Putamen (tissue), 1 donor: Measurements from ENCODE around the gene KBTBD4.
"Not testable (repeated sequence)": the region's sequence is repeated elsewhere in the genome, so short reads cannot be mapped to it uniquely, and the experiment has no call there.

Source experiments
- DNase-seq: peaks from one replicate; pipeline ENCODE4 v3.0.0-alpha.2; 2016; ENCODE audit warnings: low spot score

KBTBD4 gene

DNA sequence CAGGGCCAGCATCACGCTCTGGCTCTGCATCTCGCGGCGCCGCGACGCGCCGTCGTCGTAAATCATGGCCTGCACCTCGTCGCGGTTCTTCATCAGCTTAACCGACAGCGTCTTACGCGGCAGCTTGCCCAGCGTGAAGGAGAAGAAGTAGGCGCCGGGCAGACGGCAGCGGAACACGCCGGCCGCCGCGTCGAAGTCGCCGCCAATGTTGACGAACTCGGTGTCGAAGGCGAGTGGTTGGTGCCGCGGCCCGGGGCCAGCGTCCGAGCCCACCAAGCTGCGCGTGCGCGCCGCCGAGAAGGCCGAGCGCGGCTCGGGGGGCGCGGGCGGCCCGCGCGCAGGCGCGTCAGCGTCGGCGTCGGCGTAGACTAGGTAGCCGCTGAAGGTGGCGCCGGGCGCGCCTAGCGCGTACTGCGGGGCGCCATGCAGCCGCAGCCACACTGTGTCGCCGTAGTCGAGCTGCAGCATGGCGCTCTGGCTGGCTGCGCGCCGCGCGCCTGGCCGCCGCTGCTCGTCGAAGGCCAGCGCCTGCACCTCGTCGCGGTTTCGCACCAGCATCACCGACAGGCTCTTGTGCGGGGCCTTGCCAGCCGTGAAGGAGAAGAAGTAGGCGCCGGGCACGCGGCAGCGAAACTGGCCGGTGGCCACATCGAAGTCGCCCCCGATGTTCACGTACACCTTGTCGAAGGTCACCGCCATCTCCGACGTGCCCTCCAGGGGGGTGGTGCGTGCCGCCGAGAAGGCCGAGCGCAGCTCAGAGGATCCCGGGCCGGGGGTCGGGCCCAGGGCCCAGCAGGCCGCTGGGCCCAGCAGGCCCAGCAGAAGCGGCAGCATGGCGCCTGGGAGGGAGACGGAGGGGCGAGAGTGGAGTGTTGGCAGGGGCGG is 11.4 kb upstream of the KBTBD4 start:
- no peak for DNase-seq

DNA sequence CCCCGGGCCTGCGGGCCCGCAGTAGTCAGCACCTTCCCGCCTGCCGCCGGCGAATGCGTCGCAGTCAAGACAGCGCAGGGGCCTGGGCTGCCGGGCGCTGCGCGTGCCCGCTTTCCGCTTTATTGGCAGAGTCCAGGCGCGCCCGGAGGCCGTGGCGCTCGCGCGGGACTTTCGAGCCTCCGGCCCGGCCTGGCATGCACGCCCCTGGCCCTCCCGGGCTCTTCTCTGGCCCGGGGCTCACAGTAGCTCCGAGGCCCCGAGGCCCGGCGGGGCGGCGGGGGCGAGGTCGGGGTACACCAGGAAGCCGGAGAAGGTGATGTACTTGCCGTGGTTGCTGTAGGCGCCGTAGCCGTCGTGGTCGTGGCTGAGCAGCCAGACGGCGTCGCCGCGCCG is 10.8 kb upstream of the KBTBD4 start:
- DNase-seq, result no peak

DNA sequence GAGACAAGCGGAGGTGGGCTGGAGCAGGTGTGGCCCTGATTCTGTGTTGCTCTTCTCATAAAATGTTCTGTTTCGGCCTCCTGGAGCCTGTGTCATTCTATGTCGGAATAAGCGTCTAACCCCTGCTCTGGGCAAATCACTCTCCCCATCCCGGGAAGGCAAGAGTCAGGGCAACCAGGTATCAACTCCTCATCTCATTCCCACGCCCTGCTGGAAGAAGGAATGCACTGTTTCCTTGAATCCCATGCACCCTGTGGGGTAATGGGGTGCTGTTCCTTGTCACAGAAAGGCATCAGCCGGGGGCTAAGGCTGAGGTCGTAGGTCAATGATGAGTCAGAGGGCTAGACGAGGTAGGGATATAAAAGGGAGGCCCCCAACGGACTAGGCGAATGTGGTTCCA is 10.3 kb upstream of the KBTBD4 start:
- no peak for DNase-seq

DNA sequence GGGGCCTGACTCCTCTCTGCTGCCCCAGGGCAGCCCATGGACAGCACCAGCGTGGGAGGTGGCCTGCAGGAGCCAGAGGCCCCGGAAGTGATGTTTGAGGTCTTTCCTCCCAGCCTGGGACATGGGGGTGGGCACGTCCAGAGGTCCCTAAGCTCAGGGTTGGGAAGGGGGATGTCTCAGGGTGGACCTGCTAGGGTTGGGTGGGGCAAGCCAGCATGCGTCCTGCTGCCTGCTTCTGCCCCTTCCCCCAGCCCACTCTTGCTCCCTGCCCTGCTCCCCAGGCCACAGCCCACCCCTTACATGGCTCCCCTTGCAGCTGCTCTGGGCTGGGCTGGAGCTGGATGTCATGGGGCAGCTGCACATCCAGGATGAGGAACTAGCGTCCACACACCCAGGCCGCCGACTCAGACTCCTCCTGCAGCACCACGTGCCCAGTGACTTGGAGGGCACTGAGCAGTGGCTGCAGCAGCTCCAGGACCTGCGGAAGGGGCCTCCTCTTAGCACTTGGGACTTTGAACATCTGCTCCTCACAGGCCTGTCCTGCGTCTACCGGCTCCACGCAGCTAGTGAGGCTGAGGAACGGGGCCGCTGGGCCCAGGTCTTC is 9.1 kb upstream of the KBTBD4 start:
- DNase-seq, result no peak

DNA sequence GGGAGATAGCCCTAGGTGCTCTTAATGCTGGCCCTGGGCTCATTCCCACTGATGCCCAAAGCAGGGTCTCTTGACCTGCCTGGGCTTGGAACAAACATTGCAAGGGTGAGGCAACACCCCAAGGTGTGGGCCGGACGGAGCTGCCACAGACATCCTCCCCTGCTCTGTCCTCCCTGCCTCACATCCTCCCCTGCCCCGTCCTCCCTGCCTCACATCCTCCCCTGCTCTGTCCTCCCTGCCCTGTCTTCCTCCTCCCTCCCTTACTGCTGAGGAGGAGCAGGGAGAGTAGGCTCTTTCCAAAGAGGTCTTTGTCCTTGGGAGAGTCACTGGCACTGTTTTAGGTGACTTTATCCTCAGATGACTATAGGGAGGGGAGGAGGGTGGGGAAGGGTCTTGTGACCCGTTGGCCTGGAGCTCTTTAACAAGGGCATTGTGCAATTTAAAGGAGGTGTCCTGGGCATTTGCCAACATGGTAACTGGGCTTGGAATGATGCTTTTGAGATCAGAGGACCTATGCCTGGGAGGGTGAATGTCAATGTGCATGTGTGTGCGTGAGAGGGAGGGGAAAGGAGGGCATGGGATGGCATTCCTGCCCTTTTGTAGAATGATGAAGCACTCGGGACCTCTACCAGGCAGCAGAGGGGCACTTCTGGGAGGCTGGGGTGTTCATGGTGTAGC is 8.4 kb upstream of the KBTBD4 start:
- DNase-seq, result no peak

DNA sequence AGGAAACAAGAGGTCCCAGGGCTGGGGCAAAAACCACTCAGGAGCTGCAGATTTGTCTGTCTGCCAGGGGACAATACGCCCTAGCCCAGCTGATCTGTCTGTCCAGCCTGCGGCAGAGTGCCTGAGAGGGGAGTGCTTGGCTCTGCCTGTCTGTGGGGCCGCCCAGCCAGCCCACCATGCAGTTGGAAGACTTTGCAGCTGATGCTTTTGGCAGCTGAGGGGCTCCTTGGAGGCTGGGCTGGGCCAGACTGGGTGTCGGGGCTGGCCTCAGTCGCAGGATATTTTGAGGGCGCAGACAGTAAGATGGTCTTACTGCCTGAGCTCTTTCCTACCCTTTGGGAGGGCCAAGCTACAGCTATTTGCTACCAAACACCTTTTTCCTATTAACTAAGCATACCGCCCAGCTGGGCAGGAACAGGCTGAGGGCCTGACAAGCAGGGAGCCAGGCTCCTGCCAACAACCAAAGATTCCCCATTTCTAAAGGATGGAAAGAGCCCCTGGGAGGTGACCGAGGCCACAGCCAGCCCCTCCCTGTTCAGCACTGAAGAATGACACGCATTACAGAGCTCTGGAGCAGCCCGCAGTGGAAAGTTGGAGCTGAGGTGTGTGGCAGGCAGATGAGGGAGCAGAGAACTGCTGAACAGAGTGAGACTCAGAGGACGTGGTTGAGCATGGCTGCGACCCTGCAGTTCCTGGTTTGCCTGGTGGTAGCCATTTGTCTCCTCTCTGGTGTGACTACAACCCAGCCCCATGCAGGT is 7.5 kb upstream of the KBTBD4 start, which contains the start of gene FAM180B:
Gene FAM180B (plus strand): TSS at position 581 of the 758 bp plus-strand sequence. CDS start 91 bp downstream, at position 672.
- no peak for DNase-seq

DNA sequence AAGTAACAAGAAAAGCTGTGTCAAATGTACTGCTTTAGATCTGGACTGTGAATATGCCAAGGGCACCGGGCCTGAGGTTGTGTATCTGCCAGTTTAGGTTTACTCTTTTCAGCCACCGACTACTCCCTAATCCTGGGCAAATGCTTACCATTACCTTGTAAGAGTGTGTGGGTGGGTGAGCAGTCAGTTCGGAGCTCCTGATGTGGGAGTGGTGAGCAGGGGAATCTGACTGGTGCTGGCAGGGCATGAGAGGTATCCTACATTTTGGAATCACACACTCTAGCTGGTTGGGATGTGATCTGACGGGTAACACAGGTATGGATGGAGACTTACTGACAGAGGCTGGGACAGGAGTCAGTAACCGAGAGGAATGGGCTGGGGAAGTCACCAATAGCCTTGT is 5.1 kb upstream of the KBTBD4 start:
- DNase-seq, result no peak

DNA sequence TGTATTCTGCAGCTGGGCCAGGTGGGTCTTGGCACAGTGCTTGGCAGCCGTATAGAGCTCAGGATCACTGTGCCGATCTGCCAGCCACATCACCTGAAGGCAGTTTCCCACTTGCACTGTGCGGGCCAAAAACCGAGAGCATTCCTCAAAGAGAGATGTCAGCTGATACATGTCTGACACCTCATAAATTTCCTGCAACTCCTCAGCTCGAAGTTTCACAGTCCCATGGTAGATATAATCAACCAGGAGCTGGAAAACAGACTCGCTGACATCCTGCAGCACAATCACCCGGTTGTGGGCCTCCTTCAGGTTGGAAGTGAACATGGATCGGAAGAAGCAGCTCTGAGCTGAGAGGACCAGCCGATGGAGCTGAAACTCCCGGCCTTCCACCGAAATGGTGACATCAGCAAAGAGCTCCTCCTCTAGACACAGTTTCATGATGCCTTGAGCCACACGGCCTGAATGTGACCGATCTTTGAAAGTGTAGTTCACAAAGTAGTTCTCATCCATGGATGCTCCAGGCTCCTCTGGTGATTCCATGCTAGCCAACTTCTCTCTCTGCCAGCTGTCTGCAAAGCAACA is 1.2 kb downstream of the KBTBD4 start:
- no peak for DNase-seq

DNA sequence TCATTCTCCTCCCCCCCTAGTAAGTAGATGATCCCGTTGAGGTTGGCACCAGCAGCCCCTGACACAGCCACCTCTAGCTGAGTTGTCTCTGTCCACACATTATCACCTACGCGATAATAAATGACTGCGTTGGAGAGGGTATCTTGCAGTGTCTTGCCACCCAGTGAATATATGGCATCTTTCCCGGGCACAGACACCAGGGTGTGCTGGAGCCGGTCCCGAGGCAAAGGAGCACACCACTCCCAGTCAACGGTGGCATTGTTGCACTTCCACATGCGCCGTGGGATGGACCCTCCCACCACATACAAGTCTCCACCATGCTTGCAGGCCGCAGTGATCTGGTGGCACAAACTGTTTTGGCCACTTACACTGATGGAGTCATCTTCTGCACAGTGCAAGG is 5.4 kb downstream of the KBTBD4 start:
- no peak for DNase-seq

DNA sequence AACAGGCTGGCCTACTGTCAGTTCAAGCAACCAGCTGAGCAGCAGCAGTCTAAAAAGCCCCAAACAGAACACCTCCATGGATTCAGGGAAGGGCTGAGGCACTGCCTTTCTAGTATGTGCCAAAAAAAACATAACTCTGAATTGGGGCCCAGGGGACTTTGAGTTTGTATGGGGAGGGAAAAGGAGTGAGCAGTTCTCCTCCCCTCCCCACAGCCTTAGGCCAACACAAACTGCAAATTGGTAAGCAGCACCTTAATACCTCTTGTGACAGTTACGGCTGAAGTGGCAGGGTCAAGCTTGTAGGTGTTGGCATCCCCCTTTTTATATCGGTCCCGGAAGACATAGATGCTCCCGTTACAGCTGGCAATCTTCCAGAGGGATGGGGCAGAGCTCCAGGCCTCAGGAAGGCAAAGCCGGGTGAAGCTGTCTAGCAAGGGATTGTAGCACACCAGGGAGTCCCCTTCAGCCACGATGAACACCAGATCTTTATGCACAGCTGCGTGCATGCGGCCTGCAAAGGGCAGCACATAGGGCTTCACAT is 6.0 kb downstream of the KBTBD4 start:
- DNase-seq, result no peak

DNA sequence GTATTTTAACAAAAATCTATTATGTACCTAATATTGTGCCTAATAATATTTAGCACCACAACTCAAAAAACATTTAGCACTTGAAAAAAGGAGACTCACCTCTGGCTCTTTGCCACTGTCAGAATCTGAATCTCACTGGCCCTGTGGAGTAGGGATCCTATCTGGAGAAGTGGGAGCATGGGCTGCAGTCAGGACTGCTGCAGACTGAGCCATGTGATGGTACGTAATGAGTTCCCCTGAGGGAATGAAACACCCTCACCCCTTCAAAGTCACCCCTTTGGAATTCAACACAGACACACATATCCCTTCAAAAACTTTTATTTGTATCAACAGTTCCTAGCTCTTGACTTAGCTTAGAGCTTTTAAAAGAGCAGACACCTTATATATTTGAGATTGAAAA is 6.9 kb downstream of the KBTBD4 start:
- DNase-seq, result no peak

DNA sequence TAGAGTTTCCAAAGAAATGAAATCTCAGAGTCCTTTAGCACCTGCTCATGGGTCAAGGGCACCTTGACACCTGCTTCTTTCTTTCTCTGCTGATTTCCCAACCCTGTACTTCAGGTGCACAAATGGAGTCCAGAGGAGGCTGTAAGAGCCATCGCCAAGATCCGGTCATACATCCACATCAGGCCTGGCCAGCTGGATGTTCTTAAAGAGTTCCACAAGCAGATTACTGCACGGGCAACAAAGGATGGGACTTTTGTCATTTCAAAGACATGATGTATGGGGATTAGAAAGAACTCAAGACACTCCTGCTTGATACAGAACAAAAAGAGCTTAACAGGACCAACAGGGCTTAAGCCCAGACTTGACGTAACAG is 7.4 kb downstream of the KBTBD4 start:
- DNase-seq, result no peak

DNA sequence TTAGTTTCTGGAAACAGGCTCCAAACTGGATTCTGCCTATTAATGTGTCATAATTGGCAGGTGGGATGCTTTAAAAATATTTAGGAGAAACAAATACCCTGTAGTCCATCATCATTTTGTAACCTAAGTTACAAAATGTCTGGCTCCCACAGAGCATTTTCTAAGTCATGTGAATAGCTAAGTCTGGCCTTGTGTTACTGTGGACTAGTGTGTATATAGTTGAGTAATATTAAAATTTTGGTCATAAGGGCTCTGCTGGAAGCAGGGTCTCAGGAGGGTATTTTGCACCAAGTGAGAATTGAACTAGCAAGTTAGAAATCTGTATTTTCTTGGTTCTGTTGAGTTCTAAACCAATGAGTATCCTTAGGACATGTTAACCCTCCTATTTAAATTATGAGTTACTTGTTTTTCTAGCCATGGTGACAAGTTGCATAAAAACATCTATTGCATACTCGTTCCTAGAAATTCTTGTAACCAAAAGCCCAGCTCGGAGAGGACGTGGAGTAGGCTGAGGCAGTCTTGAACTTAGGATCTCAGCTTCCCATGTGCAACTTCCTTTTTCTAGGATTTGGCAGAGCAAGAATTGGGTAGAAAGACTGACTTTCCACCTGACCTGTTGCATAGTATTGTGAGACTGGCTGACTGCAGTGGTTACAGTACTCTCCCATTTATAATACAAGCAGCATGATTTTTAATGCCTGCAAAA is 8.0 kb downstream of the KBTBD4 start:
- DNase-seq, result no peak

DNA sequence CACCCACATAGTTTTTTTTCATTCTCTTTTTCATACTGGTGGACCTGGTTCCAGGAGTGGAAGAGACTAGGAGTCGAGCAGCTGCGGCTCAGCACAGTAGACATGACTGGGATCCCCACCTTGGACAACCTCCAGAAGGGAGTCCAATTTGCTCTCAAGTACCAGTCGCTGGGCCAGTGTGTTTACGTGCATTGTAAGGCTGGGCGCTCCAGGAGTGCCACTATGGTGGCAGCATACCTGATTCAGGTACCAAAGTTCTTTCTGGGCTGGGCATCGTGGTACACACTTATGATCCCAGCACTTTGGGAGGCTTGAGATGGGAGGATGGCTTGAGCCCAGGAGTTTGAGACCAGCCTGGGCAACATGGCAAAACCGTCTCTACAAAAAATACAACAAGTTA is 9.1 kb downstream of the KBTBD4 start:
- no peak for DNase-seq

DNA sequence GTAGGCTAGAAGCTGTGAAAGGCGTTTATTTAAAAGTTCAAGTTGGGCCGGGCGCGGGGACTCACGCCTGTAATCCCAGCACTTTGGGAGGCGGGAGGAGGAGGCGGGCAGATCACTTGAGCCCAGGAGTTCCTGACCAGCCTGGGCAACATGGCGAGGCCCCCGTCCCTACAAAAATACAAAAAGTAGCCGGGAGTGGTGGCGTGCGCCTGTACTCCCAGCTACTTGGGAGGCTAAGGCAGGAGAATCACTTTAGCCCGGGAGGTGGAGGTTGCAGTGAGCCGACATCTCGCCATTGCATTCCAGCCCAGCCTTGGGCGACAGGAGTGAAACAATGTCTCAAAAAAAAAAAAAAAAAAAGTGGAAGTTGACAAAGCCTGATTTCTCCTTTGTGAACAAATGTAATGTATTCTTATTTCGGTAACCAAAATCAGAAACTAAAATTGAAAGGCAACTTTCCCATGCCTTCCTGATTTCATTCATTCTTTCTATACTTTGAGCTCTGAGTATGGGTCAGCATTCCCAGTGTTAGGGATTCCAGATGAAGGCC is 12.5 kb downstream of the KBTBD4 start:
- DNase-seq, result no peak

DNA sequence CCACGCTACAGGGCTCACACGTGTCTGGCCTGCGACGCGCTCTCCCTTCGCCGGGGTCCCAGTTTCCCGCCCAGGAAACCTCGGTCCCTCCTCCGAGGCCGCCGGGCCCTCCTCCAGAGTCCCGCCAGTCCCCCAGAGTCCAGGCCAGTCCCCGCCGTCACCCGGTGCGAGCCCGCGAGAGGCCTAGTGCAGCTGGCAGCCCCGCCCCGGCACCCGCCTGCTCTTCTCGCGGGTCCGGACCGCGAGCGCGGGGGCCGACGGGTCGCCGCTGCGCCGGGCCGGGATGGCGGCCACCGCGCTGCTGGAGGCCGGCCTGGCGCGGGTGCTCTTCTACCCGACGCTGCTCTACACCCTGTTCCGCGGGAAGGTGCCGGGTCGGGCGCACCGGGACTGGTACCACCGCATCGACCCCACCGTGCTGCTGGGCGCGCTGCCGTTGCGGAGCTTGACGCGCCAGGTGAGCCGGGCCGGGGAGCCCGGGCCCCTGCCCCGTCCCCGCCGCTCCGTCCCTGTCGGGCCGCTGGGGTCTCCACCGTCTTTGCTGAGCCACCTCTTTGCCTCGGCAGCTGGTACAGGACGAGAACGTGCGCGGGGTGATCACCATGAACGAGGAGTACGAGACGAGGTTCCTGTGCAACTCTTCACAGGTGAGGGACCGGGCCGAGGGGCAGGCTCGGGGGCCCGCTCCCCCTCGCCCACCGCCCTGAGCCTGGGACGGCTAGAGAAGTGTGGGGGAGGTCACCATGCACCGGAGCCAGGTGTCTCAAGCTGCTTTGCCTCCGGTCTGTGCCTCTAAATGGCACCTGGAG is 13.2 kb downstream of the KBTBD4 start, which contains the start of gene PTPMT1:
Gene PTPMT1 (plus strand): TSS at position 260 of the 809 bp plus-strand sequence. CDS start 24 bp downstream, at position 284.
- DNase-seq, result no peak

DNA sequence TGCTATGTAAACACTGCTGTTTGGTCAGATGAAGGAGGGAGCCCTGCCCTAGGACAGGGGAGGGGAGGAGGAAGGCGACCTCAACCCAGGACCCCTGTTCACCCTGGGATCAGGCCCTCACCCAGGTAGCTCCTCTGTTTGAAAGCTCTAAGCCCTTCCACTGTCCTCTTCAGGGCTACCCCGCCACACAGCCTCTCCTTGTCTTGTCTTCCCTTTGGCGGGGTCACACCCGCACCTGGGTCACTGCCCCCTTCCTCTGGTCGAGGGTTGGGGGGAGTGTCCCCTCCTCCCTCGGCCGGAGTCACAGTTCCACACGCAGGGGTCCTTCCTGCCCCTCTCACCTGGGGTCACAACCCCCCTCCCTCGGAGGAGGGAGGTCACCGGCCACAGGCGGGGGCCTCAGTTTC is 13.8 kb downstream of the KBTBD4 start:
- no peak for DNase-seq

DNA sequence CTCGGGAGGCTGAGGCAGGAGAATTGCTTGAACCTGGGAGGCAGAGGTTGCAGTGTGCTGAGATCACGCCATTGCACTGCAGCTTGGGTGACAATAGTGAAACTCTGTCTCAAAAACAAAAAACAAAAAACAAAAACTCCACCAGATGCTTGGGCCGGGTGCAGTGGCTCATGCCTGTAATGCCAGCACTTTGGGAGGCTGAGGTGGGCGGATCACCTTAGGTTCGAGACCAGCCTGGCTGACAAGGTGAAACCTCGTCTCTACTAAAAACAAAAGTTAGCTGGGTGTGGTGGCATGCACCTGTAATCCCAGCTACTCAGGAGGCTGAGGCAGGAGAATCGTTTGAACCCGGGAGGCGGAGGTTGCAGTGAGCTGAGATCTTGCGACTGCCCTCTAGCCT is 14.4 kb downstream of the KBTBD4 start:
- DNase-seq, result not testable (repeated sequence)

DNA sequence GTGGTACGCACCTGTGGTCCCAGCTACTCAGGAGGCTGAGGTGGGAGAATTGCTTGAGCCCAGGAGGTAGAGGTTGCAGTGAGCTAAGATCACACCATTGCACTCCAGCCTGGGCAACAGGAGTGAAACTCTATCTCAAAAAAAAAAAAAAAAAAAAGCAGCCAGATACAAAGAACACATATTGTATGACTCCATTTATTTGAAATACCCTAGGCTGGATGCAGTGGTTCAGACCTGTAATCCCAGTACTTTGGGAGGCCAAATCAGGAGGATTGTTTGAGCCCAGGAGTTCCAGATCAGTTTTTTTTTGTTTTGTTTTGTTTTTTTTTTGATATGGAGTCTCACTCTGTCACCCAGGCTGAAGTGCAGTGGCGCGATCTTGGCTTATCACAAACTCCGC is 16.4 kb downstream of the KBTBD4 start:
- DNase-seq, result not testable (repeated sequence)

DNA sequence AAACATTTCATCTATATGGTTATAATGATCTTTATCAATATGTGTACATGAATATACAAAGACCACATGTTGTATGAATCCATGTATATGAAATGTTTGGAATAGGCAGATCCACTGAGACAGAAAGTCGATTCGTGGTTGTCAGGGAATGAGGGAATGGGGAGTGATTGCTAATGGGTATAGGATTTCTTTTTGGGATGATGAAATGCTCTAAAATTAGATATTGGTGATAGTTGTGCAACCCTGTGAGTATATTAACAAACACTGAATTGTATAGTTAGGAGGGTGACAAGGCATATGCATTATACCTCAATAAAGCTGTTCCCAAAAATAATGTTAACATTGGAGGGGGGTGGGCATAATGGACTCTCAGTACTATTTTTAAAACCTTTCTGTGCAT is 18.3 kb downstream of the KBTBD4 start:
- DNase-seq, result no peak
